Measurements from ENCODE around the gene BEST1.

GRCh38 chr11:61978703-61979661 is 28.8 kb downstream of the BEST1 start:
- TF ChIP-seq, protein P1, sequence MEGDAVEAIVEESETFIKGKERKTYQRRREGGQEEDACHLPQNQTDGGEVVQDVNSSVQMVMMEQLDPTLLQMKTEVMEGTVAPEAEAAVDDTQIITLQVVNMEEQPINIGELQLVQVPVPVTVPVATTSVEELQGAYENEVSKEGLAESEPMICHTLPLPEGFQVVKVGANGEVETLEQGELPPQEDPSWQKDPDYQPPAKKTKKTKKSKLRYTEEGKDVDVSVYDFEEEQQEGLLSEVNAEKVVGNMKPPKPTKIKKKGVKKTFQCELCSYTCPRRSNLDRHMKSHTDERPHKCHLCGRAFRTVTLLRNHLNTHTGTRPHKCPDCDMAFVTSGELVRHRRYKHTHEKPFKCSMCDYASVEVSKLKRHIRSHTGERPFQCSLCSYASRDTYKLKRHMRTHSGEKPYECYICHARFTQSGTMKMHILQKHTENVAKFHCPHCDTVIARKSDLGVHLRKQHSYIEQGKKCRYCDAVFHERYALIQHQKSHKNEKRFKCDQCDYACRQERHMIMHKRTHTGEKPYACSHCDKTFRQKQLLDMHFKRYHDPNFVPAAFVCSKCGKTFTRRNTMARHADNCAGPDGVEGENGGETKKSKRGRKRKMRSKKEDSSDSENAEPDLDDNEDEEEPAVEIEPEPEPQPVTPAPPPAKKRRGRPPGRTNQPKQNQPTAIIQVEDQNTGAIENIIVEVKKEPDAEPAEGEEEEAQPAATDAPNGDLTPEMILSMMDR (IDR thresholded peaks at IDR 0.05): no peak
- no peak for TF ChIP-seq EZH2 (IDR thresholded peaks at IDR 0.05)
- TF ChIP-seq EZH2phosphoT487 (IDR thresholded peaks at IDR 0.05): no peak

Data from neural progenitor cell (in vitro differentiated cells).